ENCODE data around the gene ASMTL. TPM values are rescaled to one million over a fixed set of nuclear protein-coding genes. Genes with fewer than 3 reads are reported as not detected.
"Not testable (repeated sequence)": the region's sequence is repeated elsewhere in the genome, so short reads cannot be mapped to it uniquely, and the experiment has no call there.

ASMTL gene
- total RNA-seq, 1 experiment from 2014 or later: 18.4 TPM

DNA sequence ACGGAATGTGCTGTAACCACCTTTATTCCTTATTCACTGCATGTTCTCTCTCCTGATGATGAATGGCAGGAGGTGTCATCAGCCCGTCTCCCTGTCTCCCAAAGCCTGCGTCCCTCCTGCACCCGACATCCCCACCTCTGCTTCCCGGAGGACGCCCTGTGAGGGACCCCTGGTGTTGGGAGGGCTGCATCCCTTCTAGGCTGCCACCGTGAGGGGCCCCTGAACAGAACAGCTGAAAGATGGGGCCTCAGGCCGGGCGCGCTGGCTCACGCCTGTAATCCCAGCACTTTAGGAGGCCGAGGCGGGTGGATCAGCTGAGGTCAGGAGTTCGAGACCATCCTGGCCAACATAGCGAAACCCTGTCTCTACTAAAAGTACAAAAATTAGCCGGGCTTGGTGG lies 26.4 kb downstream of the ASMTL start:
- H3K27ac ChIP-seq (ENCODE audit: low read length); H3K27me3 ChIP-seq (ENCODE audit: low read length); H2AFZ ChIP-seq (ENCODE audit: low read length); H3K9me2 ChIP-seq (replicated peaks; ENCODE audit: insufficient read depth, low read length); H3K4me2 ChIP-seq (ENCODE audit: low read depth, low read length, poor library complexity, severe bottlenecking); H3K79me2 ChIP-seq (ENCODE audit: low read length); H3K4me1 ChIP-seq (ENCODE audit: low read length); H3K9ac ChIP-seq (ENCODE audit: low read length); H4K20me1 ChIP-seq (ENCODE audit: insufficient read depth, low read depth, low read length); H3K4me3 ChIP-seq (ENCODE audit: low read length); DNase-seq; H3K9me3 ChIP-seq (ENCODE audit: low read length): not testable (repeated sequence)
- peaks cover 57% of the 10 kb centered on the region for H3K36me3 ChIP-seq (ENCODE audit: insufficient read depth, low read length)

DNA sequence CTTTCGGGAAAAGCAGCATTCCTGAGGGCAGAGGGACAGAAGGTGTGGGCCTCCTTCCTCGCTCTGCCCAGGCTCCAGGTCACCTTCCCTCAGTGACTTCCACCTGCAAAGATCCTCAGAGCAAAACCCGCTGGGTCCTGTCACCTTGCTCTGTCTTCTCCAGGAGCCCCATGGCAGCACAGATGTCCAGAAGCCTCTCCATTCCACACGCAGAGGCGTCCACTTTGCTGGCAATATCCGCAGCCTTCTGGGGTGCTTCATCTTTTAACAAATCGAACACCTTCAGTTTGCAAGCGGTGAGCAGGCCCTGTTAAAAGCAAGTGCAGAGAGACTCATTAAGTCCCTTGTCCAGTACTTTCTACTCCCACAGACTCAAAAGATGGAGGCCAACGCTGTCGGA lies 27.3 kb downstream of the ASMTL start:
- no peaks in the 10 kb centered on the region for H3K79me2 ChIP-seq (ENCODE audit: low read length)
- H3K9me2 ChIP-seq (replicated peaks; ENCODE audit: insufficient read depth, low read length): no peaks in the 10 kb centered on the region
- peaks cover 63% of the 10 kb centered on the region for H3K36me3 ChIP-seq (ENCODE audit: insufficient read depth, low read length)
- DNase-seq: no peak
- H3K4me2 ChIP-seq (ENCODE audit: low read depth, low read length, poor library complexity, severe bottlenecking): no peak overlapping the region
- no peak overlapping the region for H2AFZ ChIP-seq (ENCODE audit: low read length)
- H4K20me1 ChIP-seq (ENCODE audit: insufficient read depth, low read depth, low read length): no peaks in the 10 kb centered on the region
- H3K4me1 ChIP-seq (ENCODE audit: low read length): no peaks in the 10 kb centered on the region
- H3K4me3 ChIP-seq (ENCODE audit: low read length): no peak overlapping the region
- no peaks in the 10 kb centered on the region for H3K27me3 ChIP-seq (ENCODE audit: low read length)
- H3K27ac ChIP-seq (ENCODE audit: low read length): no peak overlapping the region
- no peak overlapping the region for H3K9ac ChIP-seq (ENCODE audit: low read length)
- H3K9me3 ChIP-seq (ENCODE audit: low read length): peaks cover 4% of the 10 kb centered on the region

DNA sequence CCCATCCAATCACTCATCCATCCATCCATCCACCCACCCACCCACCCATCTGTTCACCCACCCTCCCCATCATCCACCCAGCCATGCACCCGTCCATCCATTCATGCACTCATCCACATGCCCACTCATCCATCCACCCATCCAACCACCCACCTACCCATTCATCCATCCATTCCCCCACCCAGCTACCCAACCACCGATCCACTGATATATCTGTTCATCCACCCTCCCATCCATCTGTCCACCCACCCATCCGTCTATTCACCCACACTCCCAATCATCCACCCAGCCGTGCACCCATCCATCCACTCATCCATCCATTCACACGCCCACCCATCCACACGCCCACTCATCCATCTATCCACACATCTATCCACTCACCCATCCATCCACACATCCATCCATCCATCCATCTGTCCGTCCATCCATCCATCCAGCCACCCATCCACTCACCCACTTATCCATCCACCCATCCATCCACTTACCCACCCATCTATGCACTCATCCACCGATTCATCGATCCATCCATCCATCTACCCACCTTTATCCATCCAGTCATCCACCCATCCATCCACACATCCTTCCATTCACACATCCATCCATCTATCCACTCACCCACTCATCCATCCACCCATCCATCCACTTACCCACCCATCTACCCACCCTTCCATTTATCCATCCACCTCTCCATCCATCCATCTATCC lies 28.4 kb downstream of the ASMTL start:
- Histone ChIP-seq H3K36me3 (ENCODE audit: insufficient read depth, low read length) (peaks cover 61% of the 10 kb centered on the region), H3K27me3 (ENCODE audit: low read length) (no peaks in the 10 kb centered on the region), H3K27ac (ENCODE audit: low read length) (no peak overlapping the region), H3K9me2 (replicated peaks; ENCODE audit: insufficient read depth, low read length) (no peaks in the 10 kb centered on the region), H2AFZ (ENCODE audit: low read length) (no peak overlapping the region), H3K9me3 (ENCODE audit: low read length) (peaks cover 4% of the 10 kb centered on the region), H3K79me2 (ENCODE audit: low read length) (no peaks in the 10 kb centered on the region), H3K4me3 (ENCODE audit: low read length) (no peak overlapping the region), H3K4me1 (ENCODE audit: low read length) (no peaks in the 10 kb centered on the region), H4K20me1 (ENCODE audit: insufficient read depth, low read depth, low read length) (no peaks in the 10 kb centered on the region), H3K4me2 (ENCODE audit: low read depth, low read length, poor library complexity, severe bottlenecking) (no peak overlapping the region), H3K9ac (ENCODE audit: low read length) (no peak overlapping the region)
- DNase-seq: no peak

DNA sequence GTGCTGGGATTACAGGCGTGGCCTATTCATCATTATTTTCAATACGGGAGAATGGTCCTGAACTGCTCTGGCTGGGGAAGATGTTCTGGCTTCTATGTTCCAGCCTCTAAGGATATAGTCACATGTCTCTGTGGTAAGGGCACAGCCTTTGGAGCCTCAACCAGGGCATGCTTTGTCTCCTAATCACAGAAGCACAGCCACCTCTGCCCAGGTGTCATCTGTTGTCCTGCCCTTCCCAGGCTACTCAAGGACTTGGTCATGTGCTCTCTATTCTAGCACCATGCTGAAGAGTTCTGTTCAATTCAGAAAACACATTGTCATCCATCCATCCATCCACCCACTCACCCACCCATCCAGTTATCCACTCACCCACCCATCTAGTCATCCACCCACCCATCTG lies 29.5 kb downstream of the ASMTL start:
- Histone ChIP-seq H3K36me3 (ENCODE audit: insufficient read depth, low read length) (peaks cover 69% of the 10 kb centered on the region), H3K4me3 (ENCODE audit: low read length) (no peak overlapping the region)
- no peak for DNase-seq

DNA sequence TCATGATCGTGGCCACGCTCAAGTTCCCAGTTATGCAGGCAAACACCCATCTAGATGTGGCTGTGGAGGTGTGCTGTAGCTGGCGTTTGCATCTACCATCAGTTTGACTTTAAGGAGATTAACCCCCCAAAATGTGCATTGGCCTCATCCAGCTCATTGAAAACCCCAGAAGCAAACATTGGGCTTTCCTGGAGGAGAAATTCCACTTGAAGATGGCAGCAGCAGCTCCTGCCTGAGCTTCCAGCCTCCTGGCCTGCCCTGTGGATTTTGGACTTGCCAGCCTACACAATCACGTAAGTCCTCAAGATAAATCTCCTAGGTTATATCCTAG lies 30.6 kb downstream of the ASMTL start:
- Histone ChIP-seq H4K20me1 (ENCODE audit: insufficient read depth, low read depth, low read length) (no peaks in the 10 kb centered on the region), H3K79me2 (ENCODE audit: low read length) (no peaks in the 10 kb centered on the region), H3K9me2 (replicated peaks; ENCODE audit: insufficient read depth, low read length) (no peaks in the 10 kb centered on the region), H3K27ac (ENCODE audit: low read length) (no peak overlapping the region), H3K4me1 (ENCODE audit: low read length) (no peaks in the 10 kb centered on the region), H3K9me3 (ENCODE audit: low read length) (peaks cover 4% of the 10 kb centered on the region), H3K36me3 (ENCODE audit: insufficient read depth, low read length) (peaks cover 70% of the 10 kb centered on the region), H3K9ac (ENCODE audit: low read length) (no peak overlapping the region), H2AFZ (ENCODE audit: low read length) (no peak overlapping the region), H3K4me3 (ENCODE audit: low read length) (no peak overlapping the region), H3K27me3 (ENCODE audit: low read length) (no peaks in the 10 kb centered on the region), H3K4me2 (ENCODE audit: low read depth, low read length, poor library complexity, severe bottlenecking) (no peak overlapping the region)
- DNase-seq: no peak

More for the DNA sequence above, 29.5 kb downstream of the ASMTL start:
- H3K27ac ChIP-seq (ENCODE audit: low read length): no peak overlapping the region
- no peaks in the 10 kb centered on the region for H3K79me2 ChIP-seq (ENCODE audit: low read length)
- H3K9ac ChIP-seq (ENCODE audit: low read length): no peak overlapping the region
- no peak overlapping the region for H3K4me2 ChIP-seq (ENCODE audit: low read depth, low read length, poor library complexity, severe bottlenecking)
- H4K20me1 ChIP-seq (ENCODE audit: insufficient read depth, low read depth, low read length): no peaks in the 10 kb centered on the region
- no peaks in the 10 kb centered on the region for H3K9me2 ChIP-seq (replicated peaks; ENCODE audit: insufficient read depth, low read length)
- H3K4me1 ChIP-seq (ENCODE audit: low read length): no peaks in the 10 kb centered on the region
- H3K9me3 ChIP-seq (ENCODE audit: low read length): peaks cover 4% of the 10 kb centered on the region
- H3K27me3 ChIP-seq (ENCODE audit: low read length): no peaks in the 10 kb centered on the region
- no peak overlapping the region for H2AFZ ChIP-seq (ENCODE audit: low read length)

DNA sequence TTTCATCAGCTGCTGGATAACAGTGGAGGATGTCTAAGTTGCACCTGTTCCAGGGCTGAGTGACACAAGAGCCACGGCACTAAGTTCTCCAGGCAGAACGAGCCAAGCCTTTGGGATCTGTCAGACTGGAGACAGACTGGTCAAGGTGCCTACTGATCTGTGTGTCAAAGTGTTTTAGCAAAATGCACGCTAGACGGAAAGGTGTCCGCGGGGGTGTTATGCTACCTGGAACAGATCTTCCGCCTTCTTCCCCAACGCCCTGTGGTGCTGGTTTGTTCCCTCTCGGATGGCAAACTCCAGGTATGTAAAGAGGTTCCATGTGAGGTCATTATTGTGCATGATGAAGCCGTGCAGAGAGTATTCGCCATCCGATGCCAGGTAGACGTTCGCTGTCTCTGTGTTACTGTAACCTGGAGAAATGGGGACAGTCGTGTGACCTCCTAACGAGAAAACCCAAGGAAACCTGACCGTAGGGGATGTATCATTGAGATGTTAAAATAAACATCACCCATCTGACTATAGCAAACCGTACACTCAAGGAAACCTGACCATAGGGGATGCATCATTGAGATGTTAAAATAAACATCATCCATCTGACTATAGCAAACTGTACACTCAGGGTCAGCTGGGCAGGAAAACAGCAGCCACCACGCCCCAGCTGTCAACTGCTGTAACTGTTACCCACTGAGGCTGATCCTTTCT lies 31.1 kb downstream of the ASMTL start:
- Histone ChIP-seq H3K79me2 (ENCODE audit: low read length) (no peaks in the 10 kb centered on the region), H2AFZ (ENCODE audit: low read length) (no peak overlapping the region), H3K9me3 (ENCODE audit: low read length) (peaks cover 4% of the 10 kb centered on the region), H3K27me3 (ENCODE audit: low read length) (no peaks in the 10 kb centered on the region), H4K20me1 (ENCODE audit: insufficient read depth, low read depth, low read length) (no peaks in the 10 kb centered on the region), H3K27ac (ENCODE audit: low read length) (no peak overlapping the region), H3K4me3 (ENCODE audit: low read length) (no peak overlapping the region), H3K4me1 (ENCODE audit: low read length) (no peaks in the 10 kb centered on the region), H3K4me2 (ENCODE audit: low read depth, low read length, poor library complexity, severe bottlenecking) (no peak overlapping the region), H3K9ac (ENCODE audit: low read length) (no peak overlapping the region), H3K36me3 (ENCODE audit: insufficient read depth, low read length) (peaks cover 75% of the 10 kb centered on the region), H3K9me2 (replicated peaks; ENCODE audit: insufficient read depth, low read length) (no peaks in the 10 kb centered on the region)
- peak; percentile 49 for DNase-seq

DNA sequence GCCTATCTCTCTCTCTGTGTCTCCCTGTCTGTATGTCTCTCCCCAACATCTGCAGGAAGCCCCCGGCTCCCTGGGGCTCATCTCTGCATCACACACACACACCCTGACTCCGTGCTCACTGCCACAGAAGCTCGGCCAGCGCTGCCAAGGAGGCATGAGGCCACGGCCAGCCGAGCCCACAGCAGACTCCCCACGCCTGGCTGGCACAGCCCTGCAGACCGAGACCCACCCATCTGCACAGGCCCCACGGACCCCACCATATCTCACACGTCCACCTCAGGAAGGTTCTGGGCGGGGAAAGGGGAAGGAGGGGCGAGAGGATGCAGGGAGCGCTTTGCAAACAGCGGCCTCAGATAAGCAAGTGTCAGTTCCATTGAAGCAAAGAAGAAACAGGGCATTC lies 32.3 kb downstream of the ASMTL start:
- no peak overlapping the region for H2AFZ ChIP-seq (ENCODE audit: low read length)
- H3K4me2 ChIP-seq (ENCODE audit: low read depth, low read length, poor library complexity, severe bottlenecking): no peak overlapping the region
- H3K9ac ChIP-seq (ENCODE audit: low read length): no peak overlapping the region
- H3K4me1 ChIP-seq (ENCODE audit: low read length): no peaks in the 10 kb centered on the region
- no peaks in the 10 kb centered on the region for H3K9me2 ChIP-seq (replicated peaks; ENCODE audit: insufficient read depth, low read length)
- H3K27me3 ChIP-seq (ENCODE audit: low read length): no peaks in the 10 kb centered on the region
- peaks cover 4% of the 10 kb centered on the region for H3K9me3 ChIP-seq (ENCODE audit: low read length)
- no peaks in the 10 kb centered on the region for H4K20me1 ChIP-seq (ENCODE audit: insufficient read depth, low read depth, low read length)
- H3K79me2 ChIP-seq (ENCODE audit: low read length): no peaks in the 10 kb centered on the region
- H3K27ac ChIP-seq (ENCODE audit: low read length): no peak overlapping the region
- DNase-seq: no peak
- H3K4me3 ChIP-seq (ENCODE audit: low read length): no peak overlapping the region
- peaks cover 74% of the 10 kb centered on the region for H3K36me3 ChIP-seq (ENCODE audit: insufficient read depth, low read length)

DNA sequence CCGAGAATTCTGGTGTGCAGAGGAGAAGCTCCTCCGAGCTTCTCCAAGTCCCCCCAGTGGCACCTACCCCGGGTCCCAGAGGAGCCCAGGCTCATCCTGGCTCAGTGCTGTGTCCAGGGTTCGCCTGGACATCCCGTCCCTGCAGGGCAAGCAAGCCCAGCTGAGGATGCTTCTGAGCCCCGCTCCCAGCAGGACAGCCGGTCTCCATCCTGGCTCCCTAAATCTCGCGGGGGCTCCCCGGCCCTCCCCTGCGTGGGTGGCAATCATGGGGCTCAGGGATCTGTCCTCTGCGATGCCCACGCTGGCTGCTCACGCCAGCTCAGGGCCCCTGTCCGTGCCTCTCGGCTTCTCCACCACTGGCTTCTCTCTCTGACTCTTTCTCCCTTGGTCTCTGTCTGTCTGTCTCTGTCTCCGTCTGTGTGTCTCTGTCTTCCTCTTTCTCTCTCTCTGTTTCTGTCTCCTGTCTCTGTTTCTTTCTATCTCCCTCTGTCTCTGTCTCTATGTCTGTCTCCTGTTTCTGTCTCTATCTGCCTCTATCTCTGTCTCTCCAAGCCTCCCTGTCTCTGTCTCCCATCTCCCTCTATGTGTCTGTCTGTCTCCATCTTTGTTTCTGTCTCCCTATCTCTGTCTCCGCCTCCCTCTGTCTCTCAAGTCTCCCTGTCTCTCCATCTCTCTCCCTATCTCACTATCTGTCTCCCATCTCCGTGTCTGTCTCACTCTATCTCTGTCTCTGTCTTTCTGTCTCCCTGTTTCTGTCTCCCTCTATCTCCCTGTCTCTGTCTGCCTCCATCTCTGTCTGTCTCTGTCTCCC lies 33.0 kb downstream of the ASMTL start:
- H3K27ac ChIP-seq (ENCODE audit: low read length): no peak overlapping the region
- H3K79me2 ChIP-seq (ENCODE audit: low read length): no peaks in the 10 kb centered on the region
- H3K36me3 ChIP-seq (ENCODE audit: insufficient read depth, low read length): peaks cover 68% of the 10 kb centered on the region
- peaks cover 4% of the 10 kb centered on the region for H3K9me3 ChIP-seq (ENCODE audit: low read length)
- H3K4me1 ChIP-seq (ENCODE audit: low read length): no peaks in the 10 kb centered on the region
- DNase-seq: no peak
- H4K20me1 ChIP-seq (ENCODE audit: insufficient read depth, low read depth, low read length): no peaks in the 10 kb centered on the region
- H3K4me2 ChIP-seq (ENCODE audit: low read depth, low read length, poor library complexity, severe bottlenecking): no peak overlapping the region
- H3K9me2 ChIP-seq (replicated peaks; ENCODE audit: insufficient read depth, low read length): no peaks in the 10 kb centered on the region
- H2AFZ ChIP-seq (ENCODE audit: low read length): no peak overlapping the region
- H3K4me3 ChIP-seq (ENCODE audit: low read length): no peak overlapping the region
- no peaks in the 10 kb centered on the region for H3K27me3 ChIP-seq (ENCODE audit: low read length)
- H3K9ac ChIP-seq (ENCODE audit: low read length): no peak overlapping the region
